Endometrial microvascular endothelial cells (primary cell): ENCODE measurements around the gene SHROOM2. TPM values are rescaled to one million over a fixed set of nuclear protein-coding genes. Genes with fewer than 3 reads are reported as not detected.

ENCODE experiments used
- in situ Hi-C: cut with HindIII; loops from 2 replicates; pipeline ENCODE4 v1.10.0; 2017; ENCODE audit warnings: low sequenced_read_pairs, low pct_unique_long_range_greater_than_20kb; ENCODE audit errors: inconsistent ontology term
- total RNA-seq: library from RNA; depleted of rRNA; stranded (reverse); fragments of >200 nt; gene quantifications from one replicate; pipeline ENCODE4 v1.2.3, GENCODE V29; 2015; ENCODE audit errors: inconsistent ontology term

Gene SHROOM2
- total RNA-seq, 1 donor from 2014 or later = 11.3 TPM

DNA sequence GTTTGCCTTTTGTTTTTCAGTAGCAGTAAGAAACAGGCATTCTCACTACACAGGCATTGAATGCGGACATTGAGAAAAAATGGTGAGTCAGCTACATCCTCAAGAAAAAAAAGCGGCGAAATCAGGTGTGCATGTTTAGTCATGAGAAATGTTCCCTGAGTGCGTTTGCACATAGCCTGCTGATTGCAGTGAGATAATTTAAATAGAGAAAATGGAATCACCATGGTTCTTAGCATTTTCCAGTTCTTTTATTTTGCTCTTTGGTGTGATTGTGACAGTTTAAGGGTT lies 126.9 kb downstream of the SHROOM2 start:
- in situ Hi-C loops = no loop called here

- in situ Hi-C loops = no loop called here
Observed at GRCh38 chrX:9917861-9918260, 131.6 kb downstream of the SHROOM2 start.

GRCh38 chrX:9919632-9920172 lies 133.5 kb downstream of the SHROOM2 start:
- in situ Hi-C loops = no loop called here

DNA sequence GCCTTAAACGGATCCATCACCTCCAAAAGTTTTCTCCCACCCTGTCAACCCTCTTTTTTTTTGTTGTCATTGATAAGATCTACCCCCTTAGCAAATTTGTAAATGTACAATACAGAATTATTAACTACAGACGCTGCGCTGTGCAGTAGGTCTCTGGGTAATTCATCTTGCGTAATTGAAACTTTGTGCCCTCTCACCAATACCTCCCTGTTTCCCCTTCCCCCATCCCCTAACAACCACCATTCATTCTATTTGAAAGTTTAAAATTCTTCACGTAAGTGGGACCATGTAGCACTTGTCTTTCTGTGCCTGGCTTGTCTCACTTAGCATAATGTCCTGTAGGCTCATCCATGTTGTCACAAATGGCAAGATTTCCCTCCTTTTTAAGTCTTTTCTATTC lies 135.2 kb downstream of the SHROOM2 start:
- in situ Hi-C loops = no loop called here

DNA sequence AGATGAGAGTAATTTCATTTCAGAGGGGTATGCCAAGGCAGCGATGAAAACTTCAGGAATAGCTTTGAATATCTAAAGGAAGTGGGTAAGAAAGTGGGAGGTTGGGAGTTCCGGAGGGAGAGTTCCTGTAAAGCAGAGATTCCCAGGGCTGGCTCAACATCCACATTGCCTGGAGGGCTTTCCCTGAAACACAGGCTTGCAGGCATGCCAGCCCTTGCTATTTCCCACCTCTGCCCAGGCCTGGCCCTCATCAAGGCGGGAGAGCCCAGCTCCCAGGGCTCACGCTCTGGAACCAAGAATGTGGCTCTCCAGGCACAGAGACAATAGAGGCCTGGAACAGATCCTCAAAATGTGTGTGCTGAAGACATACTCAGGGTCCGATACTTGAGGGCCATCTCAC lies 137.1 kb downstream of the SHROOM2 start:
- in situ Hi-C loops = no loop called here

GRCh38 chrX:9926002-9926401 lies 139.8 kb downstream of the SHROOM2 start:
- in situ Hi-C loops = no loop called here

GRCh38 chrX:9927698-9928482 lies 141.7 kb downstream of the SHROOM2 start:
- in situ Hi-C loops = no loop called here

GRCh38 chrX:9935436-9935835 lies 149.2 kb downstream of the SHROOM2 start:
- in situ Hi-C loops = no loop called here

DNA sequence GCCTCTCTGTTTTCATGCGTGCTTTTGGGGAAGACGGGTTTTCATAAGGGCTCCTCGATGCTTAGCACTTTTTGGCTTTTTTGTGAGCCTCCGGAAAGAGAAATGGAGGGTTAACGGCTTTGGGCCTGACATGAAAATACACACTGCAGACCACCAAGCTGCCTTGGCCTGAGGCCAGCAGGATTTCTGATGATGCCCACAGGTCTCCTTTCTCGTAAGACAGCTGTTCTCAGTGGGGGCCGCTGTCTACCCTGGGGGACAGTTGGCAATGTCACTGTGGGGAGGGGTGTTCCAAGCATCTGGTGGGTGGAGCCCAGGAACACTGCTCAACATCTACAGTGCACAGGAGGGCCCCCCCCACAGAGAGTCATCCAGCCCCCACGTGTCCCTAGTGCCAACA lies 151.5 kb downstream of the SHROOM2 start:
- in situ Hi-C loops = no loop called here

DNA sequence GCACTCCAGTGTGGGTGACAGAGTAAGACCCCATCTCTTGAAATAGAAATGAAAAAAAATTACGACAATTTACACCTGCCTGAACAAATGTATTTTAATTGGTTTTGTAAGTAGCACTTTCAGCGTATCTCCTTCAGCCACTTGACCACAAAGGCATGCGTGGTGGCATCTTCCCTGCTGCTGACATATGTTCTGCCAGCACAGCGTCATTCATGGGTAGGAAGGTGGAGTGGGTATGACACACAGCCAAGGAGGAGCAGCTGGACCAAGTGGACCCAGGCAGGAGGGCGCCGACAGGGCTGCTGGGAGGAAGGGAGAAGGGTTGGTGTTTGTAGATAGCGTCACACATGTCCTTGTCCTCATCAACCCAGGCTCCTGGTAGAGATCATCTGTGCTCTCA lies 152.3 kb downstream of the SHROOM2 start:
- in situ Hi-C loops = no loop called here

GRCh38 chrX:9940421-9940820 lies 154.2 kb downstream of the SHROOM2 start:
- in situ Hi-C loops = no loop called here

GRCh38 chrX:9942086-9942485 lies 155.9 kb downstream of the SHROOM2 start:
- in situ Hi-C loops = no loop called here

- in situ Hi-C loops = no loop called here
Observed at GRCh38 chrX:9943420-9943819, 157.2 kb downstream of the SHROOM2 start.

GRCh38 chrX:9947131-9947794 lies 161.0 kb downstream of the SHROOM2 start:
- in situ Hi-C loops = no loop called here

DNA sequence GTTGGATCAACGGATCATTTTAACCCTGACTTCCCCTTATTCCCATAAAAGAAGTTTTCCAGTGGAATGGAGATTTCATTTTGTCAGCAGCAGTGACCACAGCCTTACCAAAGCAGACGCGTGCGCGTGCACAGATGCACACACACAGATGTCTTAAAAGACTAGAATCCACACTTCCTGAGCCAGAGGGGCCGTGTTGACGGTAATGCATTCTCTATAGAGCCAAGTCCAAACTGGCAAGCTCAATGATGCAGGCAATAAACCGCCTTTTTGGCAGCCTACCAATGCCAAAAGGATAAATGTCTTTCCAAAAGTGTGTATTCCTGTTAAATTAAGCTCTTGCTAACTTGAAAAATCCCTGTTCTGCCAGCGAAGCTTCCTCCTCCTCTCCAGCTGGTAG lies 162.2 kb downstream of the SHROOM2 start:
- in situ Hi-C loops = no loop called here

DNA sequence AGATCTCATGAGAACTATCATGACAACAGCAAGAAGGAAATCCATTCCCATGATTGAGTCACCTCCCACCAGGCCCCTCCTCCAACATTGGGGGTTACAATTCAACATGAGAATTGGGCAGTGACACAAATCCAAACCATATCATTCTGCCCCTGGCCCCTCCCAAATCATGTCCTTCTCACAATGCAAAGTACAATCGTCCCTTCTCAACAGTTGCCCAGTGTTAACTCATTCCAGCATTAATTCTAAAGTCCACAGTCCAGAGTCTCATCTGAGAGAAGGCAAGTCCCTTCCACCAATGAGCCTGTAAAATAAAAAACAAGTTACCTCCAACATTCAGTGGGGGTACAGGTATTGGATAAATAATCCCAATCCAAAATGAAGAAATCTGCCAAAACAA lies 166.1 kb downstream of the SHROOM2 start:
- in situ Hi-C loops = no loop called here

DNA sequence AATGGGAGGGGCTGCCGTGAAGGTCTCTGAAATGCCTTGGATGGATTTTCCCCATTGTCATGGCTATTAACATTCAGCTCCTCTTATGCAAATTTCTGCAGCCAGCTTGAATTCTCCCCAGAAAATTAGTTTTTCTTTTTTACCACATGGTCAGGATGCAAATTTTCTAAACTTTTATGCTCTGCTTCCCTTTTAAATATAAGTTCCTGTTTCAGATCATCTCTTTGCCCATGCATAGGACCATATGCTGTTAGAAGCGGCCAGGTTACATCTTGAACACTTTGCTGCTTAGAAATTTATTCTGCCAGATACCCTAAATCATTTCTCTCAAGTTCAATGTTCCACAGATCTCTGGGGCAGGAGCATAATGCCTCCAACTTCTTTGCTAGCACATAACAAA lies 167.2 kb downstream of the SHROOM2 start:
- in situ Hi-C loops = no loop called here

DNA sequence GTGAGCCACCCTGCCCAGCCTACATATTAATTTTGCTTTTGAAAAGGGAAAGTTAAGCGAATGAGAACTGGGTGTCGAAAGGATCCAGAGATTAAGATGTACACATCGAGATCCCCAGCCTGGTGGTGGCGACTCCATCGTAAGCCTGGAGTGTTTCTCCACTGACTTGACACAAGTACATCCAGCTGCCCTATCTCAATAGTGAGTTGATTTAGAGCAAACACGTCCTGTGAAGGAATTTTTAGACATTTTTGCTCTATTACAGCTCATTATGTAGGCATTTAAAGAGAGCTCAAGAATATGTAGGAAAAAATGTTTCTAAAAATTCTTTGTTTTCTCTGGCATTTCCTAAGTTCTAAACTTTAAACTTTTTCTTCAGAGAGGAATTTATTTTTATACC lies 169.3 kb downstream of the SHROOM2 start:
- in situ Hi-C loops = no loop called here

DNA sequence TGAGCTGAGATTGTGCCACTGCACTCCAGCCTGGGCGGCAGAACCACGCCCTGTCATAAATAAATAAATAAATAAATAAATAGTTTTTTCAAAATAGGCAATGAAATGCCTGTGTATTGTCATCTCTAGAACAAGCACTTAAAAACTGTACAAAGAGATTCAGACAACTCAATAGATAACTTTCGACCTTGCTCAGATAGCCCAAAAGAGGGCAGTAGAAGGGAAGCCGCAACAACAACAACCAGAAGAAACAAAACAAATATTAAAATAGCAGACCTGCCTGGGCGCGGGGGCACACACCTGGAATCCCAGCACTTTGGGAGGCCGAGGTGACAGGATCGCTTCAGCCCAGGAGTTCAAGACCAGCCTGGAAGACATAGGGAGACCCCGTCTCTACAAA lies 171.5 kb downstream of the SHROOM2 start:
- in situ Hi-C loops = no loop called here

- in situ Hi-C loops = no loop called here
Observed at GRCh38 chrX:9958183-9958582, 172.0 kb downstream of the SHROOM2 start.
